GM23248 (cell line): ENCODE results near the gene CIT. TPM values are rescaled to one million over a fixed set of nuclear protein-coding genes. Genes with fewer than 3 reads are reported as not detected.

Experiments used
- DNase-seq: peaks from one replicate; pipeline ENCODE4 v3.0.0-alpha.2; 2015
- H2AFZ ChIP-seq: fragments of 200-600 bp; sonication (generic); 2 replicates; pipeline ENCODE4 v1.6.1; 2016; ENCODE audit warnings: antibody characterized with exemption
- H3F3A ChIP-seq: fragments of 200-600 bp; sonication (generic); 2 replicates; pipeline ENCODE4 v1.6.1; 2016; ENCODE audit warnings: mild to moderate bottlenecking, antibody characterized with exemption, mixed run types; ENCODE audit not compliant: insufficient read depth
- H3K27ac ChIP-seq: fragments of 200-600 bp; sonication (generic); 2 replicates; pipeline ENCODE4 v1.5.1; 2016; ENCODE audit warnings: mild to moderate bottlenecking
- H3K27me3 ChIP-seq: fragments of 200-600 bp; sonication (generic); replicated peaks from 2 replicates; pipeline ENCODE4 v1.6.1; 2016; ENCODE audit warnings: mild to moderate bottlenecking; ENCODE audit not compliant: insufficient read depth
- H3K36me3 ChIP-seq: fragments of 200-600 bp; sonication (generic); 2 replicates; pipeline ENCODE4 v1.6.1; 2016; ENCODE audit warnings: low read depth, mild to moderate bottlenecking
- H3K4me1 ChIP-seq: fragments of 200-600 bp; sonication (generic); 2 replicates; pipeline ENCODE4 v1.6.1; 2016; ENCODE audit warnings: mild to moderate bottlenecking; ENCODE audit not compliant: insufficient read depth
- H3K4me2 ChIP-seq: fragments of 200-600 bp; sonication (generic); one replicate; pipeline ENCODE4 v1.6.1; 2016; ENCODE audit warnings: mild to moderate bottlenecking; ENCODE audit not compliant: unreplicated experiment
- H3K4me3 ChIP-seq: fragments of 200-600 bp; sonication (generic); 2 replicates; pipeline ENCODE4 v1.5.1; 2016; ENCODE audit warnings: mild to moderate bottlenecking
- H3K79me2 ChIP-seq: fragments of 200-600 bp; sonication (generic); 2 replicates; pipeline ENCODE4 v1.6.1; 2016; ENCODE audit warnings: mild to moderate bottlenecking; ENCODE audit not compliant: insufficient read depth
- H3K9ac ChIP-seq: fragments of 200-600 bp; sonication (generic); 2 replicates; pipeline ENCODE4 v1.6.1; 2016; ENCODE audit warnings: mild to moderate bottlenecking
- H3K9me2 ChIP-seq: fragments of 200-600 bp; sonication (generic); 2 replicates; pipeline ENCODE4 v1.6.1; 2016; ENCODE audit warnings: mixed run types, mild to moderate bottlenecking, moderate library complexity; ENCODE audit not compliant: insufficient read depth
- H3K9me3 ChIP-seq: fragments of 200-600 bp; sonication (generic); one replicate; pipeline ENCODE4 v1.6.1; 2017; ENCODE audit warnings: low read depth
- H4K20me1 ChIP-seq: fragments of 200-600 bp; sonication (generic); 2 replicates; pipeline ENCODE4 v1.6.0; 2016; ENCODE audit not compliant: insufficient read depth
- EZH2 ChIP-seq: fragments of 200-600 bp; sonication (generic); IDR thresholded peaks from 2 replicates; pipeline ENCODE4 v1.6.1; 2018; ENCODE audit warnings: antibody characterized with exemption, mild to moderate bottlenecking; ENCODE audit not compliant: insufficient read depth, poor library complexity, severe bottlenecking
- EZH2phosphoT487 ChIP-seq: fragments of 200-600 bp; sonication (generic); IDR thresholded peaks from 2 replicates; pipeline ENCODE4 v1.6.1; 2018; ENCODE audit warnings: antibody characterized with exemption, moderate library complexity, mild to moderate bottlenecking, low read depth; ENCODE audit not compliant: insufficient read depth
- WGBS, 2 experiments: methylation state at CpG; one replicate each; pipeline ENCODE4 v1.1.6; 2015 to 2017; ENCODE audit warnings: low lambda C conversion rate in 2 of 2, low coverage in 1 of 2; ENCODE audit errors: missing lambda C conversion rate in 2 of 2; 5-methylcytosine and 5-hydroxymethylcytosine counted together
- in situ Hi-C: fragments of 300-500 bp; cut with MboI; formaldehyde crosslinking; loops from 2 replicates; pipeline ENCODE4 v1.15.0; 2020
- polyA plus RNA-seq: library from polyadenylated mRNA; unstranded; fragments of >200 nt; fragmentation: Nextera tagmentation; extraction: Ambion mirVana; gene quantifications from 2 replicates; pipeline ENCODE4 v1.2.1, GENCODE V29; 2016
- total RNA-seq: library from RNA; depleted of rRNA; stranded (reverse); fragments of >200 nt; shearing (Covaris generic); gene quantifications from 2 replicates; pipeline ENCODE4 v1.2.3, GENCODE V29; 2014

The CIT gene
- total and polyA plus RNA-seq, 2 experiments from 2014 or later = 4.3 to 6.8 TPM

DNA sequence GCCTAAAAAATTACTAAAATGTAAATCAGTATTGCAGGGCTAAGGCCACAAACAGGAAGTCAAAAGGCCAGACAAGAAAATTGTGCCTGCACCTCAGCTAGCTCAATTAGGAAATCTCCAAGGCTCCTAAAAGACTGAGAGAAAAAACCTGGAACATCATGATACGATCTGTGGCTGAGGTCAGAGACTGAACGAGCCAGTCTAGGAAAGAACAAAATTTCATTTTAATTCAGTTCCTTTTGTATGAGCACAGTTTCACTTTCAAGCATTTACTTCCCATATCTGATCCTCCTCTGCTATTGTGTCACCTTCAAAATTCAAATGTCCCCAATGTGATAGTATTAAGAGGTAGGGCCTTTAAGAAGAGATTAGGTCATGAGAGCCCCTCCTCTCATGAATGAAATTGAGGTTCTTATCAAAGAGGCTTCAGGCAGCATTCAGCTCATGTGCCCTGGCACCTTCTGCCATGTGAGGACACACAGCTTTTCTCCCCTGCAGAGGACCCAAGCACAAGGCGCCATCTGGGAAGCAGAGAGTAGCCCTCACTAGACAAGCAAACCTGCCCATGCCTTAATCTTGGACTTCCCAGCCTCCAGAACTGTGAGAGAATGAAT lies 194.4 kb downstream of the CIT start:
- Histone ChIP-seq H4K20me1 (no peaks in the 10 kb centered on the region), H3K36me3 (peaks cover 27% of the 10 kb centered on the region), H3K9me3 (no peaks in the 10 kb centered on the region), H3K4me3 (no peak overlapping the region), H3K27ac (peak overlapping the region; percentile 31), H3K9ac (no peak overlapping the region), H3K79me2 (no peaks in the 10 kb centered on the region), H2AFZ (no peak overlapping the region), H3K27me3 (no peaks in the 10 kb centered on the region), H3K4me1 (peaks cover 8% of the 10 kb centered on the region), H3F3A (peaks cover 15% of the 10 kb centered on the region), H3K4me2 (peak overlapping the region; percentile 24), H3K9me2 (no peaks in the 10 kb centered on the region)
- TF ChIP-seq EZH2 (no peak), EZH2phosphoT487 (no peak)
- DNase-seq = no peak
- in situ Hi-C loops = no loop called here
- WGBS, 2 experiments = 62 to 64% methylated on average over 3 of the region's 3 CpGs

DNA sequence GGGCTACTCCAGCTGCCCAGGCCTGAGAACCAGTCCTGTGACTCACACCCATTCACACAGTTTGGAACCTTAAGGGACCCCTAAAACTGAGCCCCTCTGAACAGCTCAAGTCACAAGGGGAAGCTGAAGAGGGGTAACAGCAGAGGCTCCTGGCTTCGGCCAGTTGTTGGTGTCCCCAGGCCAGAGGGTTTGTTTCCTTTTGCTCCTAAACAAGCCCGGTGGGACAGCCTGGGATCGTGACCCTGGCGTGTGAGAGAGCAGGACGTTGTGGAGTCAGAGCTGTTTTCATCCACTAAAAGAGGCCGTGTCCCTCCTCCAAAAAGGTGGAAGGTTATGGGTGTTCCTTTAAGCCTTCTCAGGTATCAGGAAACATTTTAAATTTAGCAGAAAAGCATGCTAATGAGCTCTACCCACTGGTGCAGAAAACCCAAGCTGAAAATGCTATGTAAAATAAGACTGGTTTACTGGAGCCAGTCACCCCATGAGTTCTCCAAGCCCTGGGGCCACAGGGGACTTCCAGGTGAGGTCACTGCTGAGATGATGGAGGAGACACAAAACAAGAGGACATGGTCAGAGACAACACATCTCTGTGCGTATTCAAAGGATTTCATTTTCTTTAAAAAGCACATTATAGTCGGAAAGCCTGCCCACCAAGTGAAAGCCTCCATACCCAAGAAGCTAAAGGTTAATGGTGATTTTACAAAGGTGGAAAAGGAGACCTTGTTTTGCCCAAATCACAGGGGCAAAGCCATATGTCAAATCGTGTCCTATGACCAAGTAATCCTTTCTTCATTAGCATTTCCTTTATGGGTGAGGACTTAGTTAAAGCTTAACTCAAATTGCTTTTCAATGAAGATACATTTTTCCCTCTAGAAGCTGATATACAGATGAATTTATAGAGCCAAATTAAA lies 195.1 kb downstream of the CIT start:
- Histone ChIP-seq H3K9ac (no peak overlapping the region), H3K4me3 (no peak overlapping the region), H4K20me1 (no peaks in the 10 kb centered on the region), H3K36me3 (peaks cover 28% of the 10 kb centered on the region), H3K4me2 (no peak overlapping the region), H3K79me2 (no peaks in the 10 kb centered on the region), H3K9me3 (no peaks in the 10 kb centered on the region), H3K27ac (no peak overlapping the region), H3K9me2 (no peaks in the 10 kb centered on the region), H3F3A (peaks cover 15% of the 10 kb centered on the region), H3K27me3 (no peaks in the 10 kb centered on the region), H3K4me1 (peaks cover 8% of the 10 kb centered on the region), H2AFZ (no peak overlapping the region)
- WGBS, 2 experiments = 82% methylated on average over 9 of the region's 9 CpGs
- in situ Hi-C loops = no loop called here
- no peak for DNase-seq
- TF ChIP-seq EZH2phosphoT487 (no peak), EZH2 (no peak)

- no peak overlapping the region for H3K9ac ChIP-seq
- in situ Hi-C loops = no loop called here
- H3K9me2 ChIP-seq = no peaks in the 10 kb centered on the region
- TF ChIP-seq EZH2phosphoT487 (no peak), EZH2 (no peak)
- no peaks in the 10 kb centered on the region for H3K27me3 ChIP-seq
- 88 to 90% methylated on average over 8 of the region's 8 CpGs for WGBS, 2 experiments
- no peak overlapping the region for H2AFZ ChIP-seq
- peaks cover 8% of the 10 kb centered on the region for H3K4me1 ChIP-seq
- H3F3A ChIP-seq = peaks cover 15% of the 10 kb centered on the region
- H3K9me3 ChIP-seq = no peaks in the 10 kb centered on the region
- H3K79me2 ChIP-seq = no peaks in the 10 kb centered on the region
- no peak for DNase-seq
- no peaks in the 10 kb centered on the region for H4K20me1 ChIP-seq
- no peak overlapping the region for H3K4me2 ChIP-seq
- H3K4me3 ChIP-seq = no peak overlapping the region
- H3K36me3 ChIP-seq = peaks cover 34% of the 10 kb centered on the region
- H3K27ac ChIP-seq = no peak overlapping the region
Measured at GRCh38 chr12:119681111-119681510, 196.0 kb downstream of the CIT start.

GRCh38 chr12:119679490-119679889 lies 197.6 kb downstream of the CIT start:
- Histone ChIP-seq H3K27ac (no peak overlapping the region), H3K4me3 (no peak overlapping the region), H3K79me2 (no peaks in the 10 kb centered on the region), H3K36me3 (peaks cover 42% of the 10 kb centered on the region), H3K9ac (no peak overlapping the region), H3K9me3 (no peaks in the 10 kb centered on the region), H2AFZ (no peak overlapping the region), H3K27me3 (no peaks in the 10 kb centered on the region), H3K4me2 (no peak overlapping the region), H3K9me2 (no peaks in the 10 kb centered on the region), H3K4me1 (peaks cover 8% of the 10 kb centered on the region), H3F3A (peaks cover 15% of the 10 kb centered on the region), H4K20me1 (no peaks in the 10 kb centered on the region)
- TF ChIP-seq EZH2phosphoT487 (no peak), EZH2 (no peak)
- WGBS, 2 experiments = 90 to 94% methylated on average over 10 of the region's 10 CpGs
- DNase-seq = no peak
- in situ Hi-C loops = no loop called here
